ENCODE data around the gene SGSM2.

The SGSM2 gene

GRCh38 chr17:2406271-2406902, 69.1 kb downstream of the SGSM2 start:
- no peaks in the 10 kb centered on the region for H3K27me3 ChIP-seq (replicated peaks; ENCODE audit: control insufficient read depth, insufficient read depth, low read length)
- TF ChIP-seq CTCF (IDR thresholded peaks at IDR 0.05; ENCODE audit: insufficient read depth, low read length, poor library complexity, severe bottlenecking): no peak
- H3K4me3 ChIP-seq (replicated peaks; ENCODE audit: low read depth, low read length): no peak overlapping the region
- H3K36me3 ChIP-seq (ENCODE audit: control insufficient read depth, insufficient read depth, low read length): peaks cover 2% of the 10 kb centered on the region; the same call in 1 of the 2 replicates
- no peak for DNase-seq (ENCODE audit: extremely low read depth, insufficient read length)

GRCh38 chr17:2406903-2407790, 69.8 kb downstream of the SGSM2 start:
- TF ChIP-seq CTCF (IDR thresholded peaks at IDR 0.05; ENCODE audit: insufficient read depth, low read length, poor library complexity, severe bottlenecking): no peak
- H3K36me3 ChIP-seq (ENCODE audit: control insufficient read depth, insufficient read depth, low read length): peaks cover 2% of the 10 kb centered on the region; the same call in 1 of the 2 replicates
- no peak overlapping the region for H3K4me3 ChIP-seq (replicated peaks; ENCODE audit: low read depth, low read length)
- no peaks in the 10 kb centered on the region for H3K27me3 ChIP-seq (replicated peaks; ENCODE audit: control insufficient read depth, insufficient read depth, low read length)
- no peak for DNase-seq (ENCODE audit: extremely low read depth, insufficient read length)

DNA sequence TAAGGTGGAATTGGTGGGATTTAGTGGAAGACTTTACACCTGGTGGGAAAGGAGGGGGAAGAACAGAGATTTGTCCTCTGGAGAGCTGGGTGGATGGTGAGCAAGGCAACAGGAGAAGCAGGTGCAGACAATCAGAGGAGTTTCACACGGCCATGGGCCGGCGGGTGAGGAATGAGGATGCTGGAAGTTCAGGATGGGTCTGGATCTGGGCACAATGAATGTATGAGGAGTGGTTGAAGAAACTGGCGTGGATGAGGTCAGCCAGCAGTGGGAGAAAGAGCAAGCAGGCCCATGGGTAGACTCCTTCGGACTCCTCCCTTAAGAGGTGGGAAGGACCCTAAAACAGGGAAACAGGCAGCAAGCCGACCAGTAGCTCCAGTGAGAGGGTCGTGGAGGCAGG, 73.7 kb downstream of the SGSM2 start:
- TF ChIP-seq CTCF (IDR thresholded peaks at IDR 0.05; ENCODE audit: insufficient read depth, low read length, poor library complexity, severe bottlenecking): no peak
- Histone ChIP-seq H3K4me3 (replicated peaks; ENCODE audit: low read depth, low read length) (no peak overlapping the region), H3K27me3 (replicated peaks; ENCODE audit: control insufficient read depth, insufficient read depth, low read length) (no peaks in the 10 kb centered on the region), H3K36me3 (ENCODE audit: control insufficient read depth, insufficient read depth, low read length) (peaks cover 7% of the 10 kb centered on the region)
- no peak for DNase-seq (ENCODE audit: extremely low read depth, insufficient read length)

GRCh38 chr17:2412561-2413021, 75.3 kb downstream of the SGSM2 start:
- Histone ChIP-seq H3K4me3 (replicated peaks; ENCODE audit: low read depth, low read length) (no peak overlapping the region), H3K27me3 (replicated peaks; ENCODE audit: control insufficient read depth, insufficient read depth, low read length) (no peaks in the 10 kb centered on the region), H3K36me3 (ENCODE audit: control insufficient read depth, insufficient read depth, low read length) (peaks cover 5% of the 10 kb centered on the region)
- TF ChIP-seq CTCF (IDR thresholded peaks at IDR 0.05; ENCODE audit: insufficient read depth, low read length, poor library complexity, severe bottlenecking): no peak
- DNase-seq (ENCODE audit: extremely low read depth, insufficient read length): no peak

- H3K36me3 ChIP-seq (ENCODE audit: control insufficient read depth, insufficient read depth, low read length): peaks cover 7% of the 10 kb centered on the region
- no peaks in the 10 kb centered on the region for H3K27me3 ChIP-seq (replicated peaks; ENCODE audit: control insufficient read depth, insufficient read depth, low read length)
- no peak overlapping the region for H3K4me3 ChIP-seq (replicated peaks; ENCODE audit: low read depth, low read length)
- TF ChIP-seq CTCF (IDR thresholded peaks at IDR 0.05; ENCODE audit: insufficient read depth, low read length, poor library complexity, severe bottlenecking): no peak
- DNase-seq (ENCODE audit: extremely low read depth, insufficient read length): no peak
These were observed 77.3 kb downstream of the SGSM2 start for GRCh38 chr17:2414446-2415064.

Measured in GM06990 (cell line).